ENCODE measurements around the gene JOSD1.
A peak's percentile ranks its signal among the peaks of the same experiment; 100 is the strongest.

Gene JOSD1

GRCh38 chr22:38638216-38638615 lies 62.5 kb downstream of the JOSD1 start:
- Histone ChIP-seq H3K36me3 (ENCODE audit: insufficient read depth, low read length) (no peaks in the 10 kb centered on the region), H4K20me1 (ENCODE audit: insufficient read depth, low read length) (no peaks in the 10 kb centered on the region), H3K27ac (ENCODE audit: low read length) (no peak overlapping the region), H3K9ac (ENCODE audit: low read depth, low read length) (no peak overlapping the region), H3K27me3 (ENCODE audit: insufficient read depth, low read length, poor library complexity) (no peaks in the 10 kb centered on the region), H3K79me2 (ENCODE audit: insufficient read depth, low read length) (no peaks in the 10 kb centered on the region), H3K9me3 (ENCODE audit: insufficient read depth, low read length, severe bottlenecking) (no peaks in the 10 kb centered on the region), H3K4me1 (ENCODE audit: insufficient read depth, low read length) (no peaks in the 10 kb centered on the region), H2AFZ (ENCODE audit: low read depth, low read length) (no peak overlapping the region), H3K4me3 (ENCODE audit: low read depth in 1 of 2, low read length in 2 of 2) (no peak overlapping the region), H3K4me2 (ENCODE audit: insufficient read depth, low read length) (no peak overlapping the region)
- DNase-seq (no peak), ATAC-seq (ENCODE audit: insufficient read depth, low read depth) (0 out of 3 replicates have a peak, but pooled peaks have one; percentile 27)
- no peak for TF ChIP-seq EZH2 (IDR thresholded peaks at IDR 0.05; ENCODE audit: borderline replicate concordance, low read depth, low read length, severe bottlenecking)
- TF ChIP-seq CTCF (IDR thresholded peaks at IDR 0.05; ENCODE audit: borderline replicate concordance, extremely low read depth, low read length, poor library complexity, severe bottlenecking), result no peak

Data from DND-41 (cell line).